ENCODE measurements around the gene CCT8L2.
"Not testable (repeated sequence)": the region's sequence is repeated elsewhere in the genome, so short reads cannot be mapped to it uniquely, and the experiment has no call there.

CCT8L2 gene

GRCh38 chr22:16592710-16593109 lies at the start of gene CCT8L2:
TSS of gene CCT8L2 (minus strand) at chr22:16592810. CDS start at chr22:16592550, 260 bp downstream.
- DNase-seq (ENCODE audit: low read depth in 2 of 3, low spot score in 1 of 3) = not testable (repeated sequence)

DNA sequence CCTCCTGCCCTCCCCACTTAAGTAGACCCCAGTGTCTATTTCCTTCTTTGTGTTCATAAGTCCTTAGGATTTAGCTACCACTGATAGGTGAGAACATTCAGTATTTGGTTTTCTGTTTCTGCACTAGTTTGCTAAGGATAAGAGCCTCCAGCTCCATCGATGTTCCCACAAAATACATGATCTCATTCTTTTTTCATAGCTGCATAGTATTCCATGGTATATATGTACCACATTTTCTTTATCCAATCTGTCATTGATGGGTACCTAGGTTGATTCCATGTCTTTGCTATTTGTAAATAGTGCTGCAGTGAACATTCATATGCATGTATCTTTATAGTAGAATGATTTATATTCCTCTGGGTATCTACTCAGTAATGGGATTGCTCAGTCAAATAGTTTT lies 42.8 kb upstream of the CCT8L2 start:
- DNase-seq (ENCODE audit: low read depth in 2 of 3, low spot score in 1 of 3) = not testable (repeated sequence)

DNA sequence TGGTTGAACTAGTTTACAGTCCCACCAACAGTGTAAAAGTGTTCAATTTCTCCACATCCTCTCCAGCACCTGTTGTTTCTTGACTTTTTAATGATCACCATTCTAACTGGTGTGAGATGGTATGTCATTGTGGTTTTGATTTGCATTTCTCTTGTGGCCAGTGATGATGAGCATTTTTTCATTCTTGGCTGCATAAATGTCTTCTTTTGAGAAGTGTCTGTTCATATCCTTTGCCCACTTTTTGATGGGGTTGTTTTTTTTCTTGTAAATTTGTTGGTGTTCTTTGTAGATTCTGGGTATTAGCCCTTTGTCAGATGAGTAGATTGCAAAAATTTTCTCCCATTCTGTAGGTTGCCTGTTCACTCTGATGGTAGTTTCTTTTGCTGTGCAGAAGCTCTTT lies 41.5 kb upstream of the CCT8L2 start:
- DNase-seq (ENCODE audit: low read depth in 2 of 3, low spot score in 1 of 3) = not testable (repeated sequence)

DNA sequence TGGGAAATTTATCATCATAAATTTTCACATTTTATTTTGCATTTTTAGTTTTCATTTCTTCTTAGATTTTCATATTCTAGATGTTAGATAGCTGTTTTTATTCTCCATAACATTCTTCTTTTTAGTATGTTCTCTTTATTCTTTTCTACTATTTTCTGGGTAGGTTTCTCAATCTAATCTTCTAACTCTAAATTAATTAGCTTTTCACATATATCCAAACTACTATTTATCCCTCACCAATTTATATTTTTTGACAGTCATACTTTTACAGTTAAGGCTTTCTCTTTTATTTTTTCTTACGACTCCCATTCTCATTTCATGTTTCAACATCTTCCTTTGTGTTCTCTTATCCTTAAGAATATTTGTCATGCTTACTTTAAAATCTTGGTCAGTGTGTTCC lies 35.9 kb upstream of the CCT8L2 start:
- DNase-seq (ENCODE audit: low read depth in 2 of 3, low spot score in 1 of 3) = not testable (repeated sequence)

DNA sequence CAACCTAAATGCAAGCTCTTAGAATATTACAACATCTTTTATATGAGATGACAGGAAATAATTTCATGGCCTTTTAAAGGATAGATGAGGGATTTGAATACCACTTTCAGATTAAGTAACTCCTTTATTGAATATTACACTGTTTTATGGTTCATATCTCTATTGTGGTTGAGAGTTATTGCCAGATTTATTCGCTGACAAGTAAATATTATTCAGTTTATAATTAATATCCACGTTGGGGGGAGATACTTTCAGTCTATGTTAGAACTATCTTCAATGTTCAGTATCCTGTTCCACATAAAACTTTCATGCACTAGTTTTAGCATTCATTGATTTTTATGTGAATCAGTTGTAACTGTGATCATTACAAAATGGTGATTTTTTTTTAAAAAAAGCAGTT lies 32.4 kb upstream of the CCT8L2 start:
- DNase-seq (ENCODE audit: low read depth in 2 of 3, low spot score in 1 of 3) = not testable (repeated sequence)

GRCh38 chr22:16623595-16623994 lies 31.0 kb upstream of the CCT8L2 start:
- DNase-seq (ENCODE audit: low read depth in 2 of 3, low spot score in 1 of 3) = not testable (repeated sequence)

DNA sequence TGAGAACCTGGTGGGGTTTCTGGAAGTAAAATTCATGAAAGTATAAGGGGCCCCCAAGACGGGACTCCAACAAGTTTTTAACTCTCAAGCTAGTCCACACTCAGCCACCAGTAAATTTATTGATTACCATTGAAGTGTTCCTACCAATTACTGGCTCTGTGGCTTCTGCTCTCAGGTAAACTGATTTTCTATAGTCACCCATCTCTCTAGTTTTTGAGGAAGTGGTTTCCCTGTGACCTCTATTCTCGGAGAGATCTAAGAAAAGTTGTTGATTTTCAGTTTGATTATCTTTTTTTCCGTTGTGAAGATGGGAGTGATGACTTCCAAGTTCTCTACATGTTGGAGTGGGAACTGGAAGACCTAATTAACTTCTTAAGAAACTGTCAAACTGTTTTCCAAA lies 24.9 kb upstream of the CCT8L2 start:
- not testable (repeated sequence) for DNase-seq (ENCODE audit: low read depth in 2 of 3, low spot score in 1 of 3)

DNA sequence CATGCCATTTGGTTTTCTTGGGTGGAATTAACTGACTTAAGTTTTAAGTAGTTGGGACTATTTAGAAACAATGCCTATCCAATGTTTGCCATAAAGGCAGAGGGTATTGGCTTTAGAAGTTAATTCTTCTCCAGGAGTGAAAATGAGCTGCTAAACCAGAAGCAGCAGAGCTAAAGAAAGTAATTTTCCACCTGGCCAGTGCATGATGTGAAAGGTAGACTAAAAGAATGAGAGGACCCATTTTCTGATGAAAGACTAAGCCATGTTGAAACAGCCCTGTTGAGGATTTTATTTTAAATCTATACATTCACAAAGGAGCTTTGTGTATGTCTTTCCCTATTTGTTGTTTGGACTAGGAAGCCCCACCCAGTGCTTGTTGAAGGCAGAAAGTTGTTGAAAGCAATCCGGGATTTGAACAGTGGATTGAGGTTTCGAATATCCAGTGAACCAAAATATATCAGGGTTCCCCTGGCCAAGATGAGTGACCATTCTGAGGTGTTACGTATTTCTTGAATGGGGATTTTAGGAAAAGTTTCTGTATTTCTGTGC lies 23.9 kb upstream of the CCT8L2 start:
- not testable (repeated sequence) for DNase-seq (ENCODE audit: low read depth in 2 of 3, low spot score in 1 of 3)

- DNase-seq (ENCODE audit: low read depth in 2 of 3, low spot score in 1 of 3) = not testable (repeated sequence)
Observed at GRCh38 chr22:16615606-16616245, 23.1 kb upstream of the CCT8L2 start.

- DNase-seq (ENCODE audit: low read depth in 2 of 3, low spot score in 1 of 3) = no peak
Observed at GRCh38 chr22:16609548-16610261, 17.1 kb upstream of the CCT8L2 start.

GRCh38 chr22:16608931-16609330 lies 16.3 kb upstream of the CCT8L2 start:
- DNase-seq (ENCODE audit: low read depth in 2 of 3, low spot score in 1 of 3) = no peak

- not testable (repeated sequence) for DNase-seq (ENCODE audit: low read depth in 2 of 3, low spot score in 1 of 3)
Observed at GRCh38 chr22:16604257-16604998, 11.8 kb upstream of the CCT8L2 start.

DNA sequence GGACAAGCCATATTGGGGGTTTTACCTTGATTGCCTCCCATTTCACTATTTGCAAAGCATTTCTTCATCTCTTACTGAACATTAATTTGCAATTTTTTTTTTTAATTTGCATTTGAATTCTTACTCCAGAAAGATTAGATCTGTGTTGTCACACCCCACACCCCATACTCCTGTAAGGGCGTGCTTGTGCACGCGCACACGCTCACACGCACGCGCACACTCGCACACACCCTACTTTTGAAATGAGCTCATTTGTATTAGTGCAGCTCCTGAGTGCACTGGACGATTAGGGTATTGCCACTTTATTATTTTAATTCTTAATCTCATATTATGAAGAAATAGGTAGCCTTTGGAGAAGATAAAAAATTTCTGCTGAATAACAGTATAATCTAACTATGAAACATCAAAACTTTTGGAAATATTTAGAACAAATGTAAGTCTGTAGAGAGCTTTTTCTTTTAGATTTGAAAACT lies 11.2 kb upstream of the CCT8L2 start:
- DNase-seq (ENCODE audit: low read depth in 2 of 3, low spot score in 1 of 3) = not testable (repeated sequence)

- DNase-seq (ENCODE audit: low read depth in 2 of 3, low spot score in 1 of 3) = no peak
Observed at GRCh38 chr22:16603448-16603768, 10.8 kb upstream of the CCT8L2 start.

DNA sequence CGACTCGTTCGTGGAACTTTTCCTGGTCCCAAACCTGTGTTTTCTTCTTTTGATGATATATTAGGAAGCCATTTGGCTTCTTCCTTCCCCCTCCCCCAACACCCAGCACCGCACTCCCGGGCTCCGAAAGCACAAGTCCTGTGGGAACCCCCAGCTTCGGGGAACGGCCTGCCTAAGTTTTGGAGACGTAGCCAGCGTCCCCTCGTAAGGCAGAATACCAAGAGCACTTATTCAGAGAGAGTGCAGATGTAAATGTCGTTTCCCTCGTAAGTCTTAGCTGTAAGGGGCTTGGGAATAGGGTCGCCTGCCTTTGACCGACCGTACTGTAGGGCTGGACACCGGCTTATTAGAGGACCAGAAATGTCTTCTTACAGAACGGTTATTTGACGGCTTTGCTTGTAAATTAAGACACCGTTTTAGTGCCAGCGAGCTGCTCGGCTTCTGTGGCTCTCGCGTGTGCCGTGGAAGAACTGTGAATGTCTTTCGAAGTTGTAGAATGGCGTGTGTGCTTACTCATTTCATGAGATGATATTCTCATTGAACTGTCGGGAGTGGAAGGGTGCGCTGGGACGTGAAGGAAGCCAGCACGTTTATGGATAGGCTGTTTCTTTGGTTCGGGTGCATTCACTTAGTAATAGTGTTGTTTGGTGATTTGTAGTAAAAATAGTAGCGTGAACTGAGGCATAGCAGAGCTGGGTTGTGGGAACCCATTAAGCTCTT lies 10.3 kb upstream of the CCT8L2 start:
- not testable (repeated sequence) for DNase-seq (ENCODE audit: low read depth in 2 of 3, low spot score in 1 of 3)

- not testable (repeated sequence) for DNase-seq (ENCODE audit: low read depth in 2 of 3, low spot score in 1 of 3)
Observed at GRCh38 chr22:16602224-16602727, 9.7 kb upstream of the CCT8L2 start.

- DNase-seq (ENCODE audit: low read depth in 2 of 3, low spot score in 1 of 3) = no peak
Observed at GRCh38 chr22:16601437-16602223, 9.0 kb upstream of the CCT8L2 start.

- peak in 2 of 3 donors; percentile 5 to 60 for DNase-seq (ENCODE audit: low read depth in 2 of 3, low spot score in 1 of 3)
Observed at GRCh38 chr22:16600644-16601436, 8.2 kb upstream of the CCT8L2 start.

GRCh38 chr22:16599648-16600047 lies 7.0 kb upstream of the CCT8L2 start:
- not testable (repeated sequence) for DNase-seq (ENCODE audit: low read depth in 2 of 3, low spot score in 1 of 3)
